T-helper 2 cell treated with Interferon-gamma antibody and Interleukin-4, amounts not matched to agents 100 ng/mL and 5 ng/mL, for 36 hours (primary cell): ENCODE data around the gene PIEZO2. TPM values are rescaled to one million over a fixed set of nuclear protein-coding genes. Genes with fewer than 3 reads are reported as not detected.
"Not testable (repeated sequence)": the region's sequence is repeated elsewhere in the genome, so short reads cannot be mapped to it uniquely, and the experiment has no call there.

Experiments used
- intact Hi-C: fragments of 100-400 bp; cut with micrococcal nuclease; formaldehyde crosslinking; loops from one replicate; pipeline ENCODE4 v1.15.1; 2023
- total RNA-seq: library from RNA; stranded (reverse); gene quantifications from 2 replicates; pipeline ENCODE4 v1.2.3, GENCODE V29; 2022

PIEZO2 gene
- total RNA-seq, 1 donor from 2014 or later, result not detected

DNA sequence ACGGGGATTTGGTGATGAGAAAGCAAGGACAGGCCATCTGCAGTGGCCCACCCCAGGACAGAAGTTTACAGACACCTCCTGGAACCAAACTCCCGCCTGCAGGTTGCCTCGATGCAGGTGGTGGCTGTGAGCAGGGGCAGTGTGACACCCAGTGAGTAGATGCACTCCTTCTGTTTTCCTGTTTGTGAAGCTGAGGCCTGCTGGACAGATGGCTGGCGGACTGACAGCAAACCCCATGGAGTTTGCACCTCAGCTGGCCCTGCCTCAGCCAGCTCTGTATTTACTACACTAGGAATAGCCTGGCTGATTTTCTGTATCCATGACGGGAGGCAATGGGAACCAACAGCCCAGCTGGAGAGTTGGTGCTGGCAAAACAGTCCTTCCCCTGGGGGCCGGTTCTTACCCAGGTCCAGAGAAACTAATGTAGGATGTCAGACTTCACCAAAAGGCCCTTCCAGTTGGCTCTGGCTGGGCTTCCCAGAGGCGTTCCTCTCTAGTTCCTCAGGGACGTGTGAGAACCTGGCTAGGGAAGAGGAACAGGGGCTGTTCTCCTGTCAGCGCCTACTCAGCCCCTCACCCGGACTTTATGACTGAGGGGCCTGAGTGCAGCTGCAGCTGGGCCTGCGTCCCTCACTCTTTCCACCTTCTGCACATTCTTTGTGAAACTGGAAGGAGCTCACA lies 511.4 kb downstream of the PIEZO2 start:
- intact Hi-C loops, result not testable (repeated sequence)

- intact Hi-C loops, result not testable (repeated sequence)
These were observed 520.3 kb downstream of the PIEZO2 start for GRCh38 chr18:10629076-10629475.

DNA sequence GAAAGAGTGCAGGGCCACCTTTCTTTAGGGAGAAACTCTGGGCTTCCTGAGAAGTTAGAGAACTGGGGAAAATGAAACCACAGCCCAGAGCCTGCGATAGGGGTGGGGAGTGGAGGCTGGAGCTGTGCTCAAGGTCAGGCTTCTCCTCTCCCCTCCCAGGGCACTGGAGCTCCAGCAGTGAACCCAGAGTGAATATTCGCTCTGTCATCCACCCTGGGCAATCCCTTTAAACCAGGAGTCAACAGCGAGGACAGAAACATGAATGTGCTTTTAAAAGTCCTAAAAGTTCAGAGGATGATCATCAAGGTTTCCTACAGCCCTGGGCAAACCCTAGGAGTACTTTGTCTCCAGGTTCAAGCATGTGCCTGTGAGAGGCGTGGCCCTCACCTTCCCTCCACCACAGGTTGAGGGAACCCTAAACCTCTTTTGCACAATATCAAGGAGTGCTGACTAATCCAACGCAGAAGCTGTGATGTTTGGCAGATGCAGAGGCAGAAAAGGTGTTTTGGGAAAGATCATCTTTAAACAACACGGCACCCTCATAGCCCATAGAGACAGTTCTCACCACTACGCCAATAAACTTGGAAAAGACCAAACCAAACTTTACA lies 522.7 kb downstream of the PIEZO2 start:
- intact Hi-C loops, result not testable (repeated sequence)

- intact Hi-C loops, result not testable (repeated sequence)
These were observed 525.8 kb downstream of the PIEZO2 start for GRCh38 chr18:10623606-10624005.

DNA sequence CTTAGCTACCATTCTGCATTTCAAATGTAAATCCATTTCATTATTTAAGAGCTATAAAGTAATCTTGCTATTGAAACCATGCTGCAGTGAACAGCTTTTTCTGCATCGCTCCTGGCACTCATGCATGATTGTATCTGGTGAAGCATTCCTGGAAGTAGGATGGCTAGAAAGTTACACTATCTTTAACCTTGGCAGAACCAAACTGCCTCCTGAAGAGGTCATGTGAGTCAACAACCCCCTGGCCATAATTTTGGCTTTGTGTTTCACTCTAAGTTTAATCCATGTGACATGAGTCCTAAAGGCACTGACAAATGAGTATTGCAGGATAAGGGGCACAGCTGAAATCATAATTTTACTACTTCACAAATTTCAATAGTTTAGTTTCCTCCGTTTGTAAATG lies 526.4 kb downstream of the PIEZO2 start:
- intact Hi-C loops, result not testable (repeated sequence)

GRCh38 chr18:10620670-10621329 lies 528.6 kb downstream of the PIEZO2 start:
- intact Hi-C loops, result not testable (repeated sequence)
